CD14-positive monocyte (primary cell): Measurements from ENCODE around the gene NSMCE1. TPM values are rescaled to one million over a fixed set of nuclear protein-coding genes. Genes with fewer than 3 reads are reported as not detected.

Experiments used
- DNase-seq, 3 donors: peaks; one replicate each; pipeline ENCODE4 v3.0.0-alpha.2; 2011 to 2022
- H2AFZ ChIP-seq: 2 replicates; pipeline ENCODE4 v1.6.0; 2012; ENCODE audit warnings: mild to moderate bottlenecking, low read depth, low read length, inconsistent platforms; ENCODE audit not compliant: insufficient read depth, poor library complexity, severe bottlenecking
- H3K27ac ChIP-seq, 2 donors: 1 replicate in 1 of 2; 2 replicates in 1 of 2; pipeline ENCODE4 v1.5.1; 2012 to 2013; ENCODE audit warnings: low read length in 2 of 2, control low read depth in 1 of 2, inconsistent platforms in 1 of 2, low read depth in 1 of 2, mild to moderate bottlenecking in 1 of 2
- H3K27me3 ChIP-seq, 2 donors: one replicate each; pipeline versions ENCODE4 v1.6.0 to v1.6.1; 2011 to 2013; ENCODE audit warnings: low read length in 2 of 2; ENCODE audit not compliant: control insufficient read depth in 2 of 2, insufficient read depth in 2 of 2
- H3K36me3 ChIP-seq, 2 donors: replicated peaks in 1 of 2; 1 replicate in 1 of 2; 2 replicates in 1 of 2; pipeline versions ENCODE4 v1.5.1 to v1.6.1; 2012 to 2013; ENCODE audit warnings: low read length in 2 of 2, control low read depth in 1 of 2, inconsistent platforms in 1 of 2, mild to moderate bottlenecking in 1 of 2; ENCODE audit not compliant: insufficient read depth in 2 of 2, control insufficient read depth in 1 of 2
- H3K4me1 ChIP-seq, 2 donors: 1 replicate in 1 of 2; 2 replicates in 1 of 2; pipeline versions ENCODE4 v1.5.1 to v1.6.1; 2012 to 2013; ENCODE audit warnings: low read length in 2 of 2, control low read depth in 1 of 2, inconsistent platforms in 1 of 2, mild to moderate bottlenecking in 1 of 2, moderate library complexity in 1 of 2; ENCODE audit not compliant: insufficient read depth in 2 of 2, control insufficient read depth in 1 of 2
- H3K4me2 ChIP-seq: replicated peaks from 2 replicates; pipeline ENCODE3; 2012; ENCODE audit warnings: low read length, moderate library complexity, mild to moderate bottlenecking; ENCODE audit not compliant: poor library complexity, severe bottlenecking; ENCODE audit errors: extremely low read depth
- H3K4me3 ChIP-seq, 3 experiments: fragments of 200-600 bp in 1 of 3; sonication (generic) in 1 of 3; replicated peaks in 1 of 3; 1 replicate in 2 of 3; 2 replicates in 1 of 3; pipeline ENCODE4 v1.5.1; 2011 to 2013; ENCODE audit warnings: low read length in 3 of 3, mild to moderate bottlenecking in 3 of 3, control low read depth in 2 of 3, low read depth in 2 of 3, inconsistent platforms in 1 of 3, moderate library complexity in 1 of 3
- H3K79me2 ChIP-seq: 2 replicates; pipeline ENCODE4 v1.6.0; 2012; ENCODE audit warnings: mild to moderate bottlenecking, control low read depth, inconsistent platforms, low read length, moderate library complexity; ENCODE audit not compliant: insufficient read depth
- H3K9ac ChIP-seq: 2 replicates; pipeline ENCODE4 v1.6.0; 2017; ENCODE audit warnings: low read length, mild to moderate bottlenecking; ENCODE audit not compliant: insufficient read depth, poor library complexity, severe bottlenecking
- H3K9me3 ChIP-seq, 2 donors: replicated peaks in 1 of 2; 1 replicate in 1 of 2; 2 replicates in 1 of 2; pipeline versions ENCODE4 v1.5.1 to v1.6.1; 2012 to 2013; ENCODE audit warnings: low read length in 2 of 2, control low read depth in 1 of 2; ENCODE audit not compliant: control insufficient read depth in 1 of 2, insufficient read depth in 1 of 2
- H4K20me1 ChIP-seq: 2 replicates; pipeline ENCODE4 v1.6.0; 2012; ENCODE audit warnings: mild to moderate bottlenecking, low read length, control low read depth, moderate library complexity; ENCODE audit not compliant: insufficient read depth
- H3K27ac Mint-ChIP-seq, 7 donors: one replicate each; pipeline ENCODE4 v1.8.0; 2020; ENCODE audit warnings: mild to moderate bottlenecking in 7 of 7, mixed read lengths in 7 of 7, moderate library complexity in 6 of 7, inconsistent platforms in 2 of 7
- H3K27me3 Mint-ChIP-seq, 3 donors: one replicate each; pipeline ENCODE4 v1.8.0; 2021 to 2022; ENCODE audit warnings: low read depth in 3 of 3, mild to moderate bottlenecking in 3 of 3, mixed read lengths in 3 of 3, moderate library complexity in 3 of 3, inconsistent platforms in 1 of 3
- H3K36me3 Mint-ChIP-seq, 2 donors: one replicate each; pipeline ENCODE4 v1.8.0; 2020; ENCODE audit warnings: mixed read lengths in 2 of 2, inconsistent platforms in 1 of 2, mild to moderate bottlenecking in 1 of 2
- H3K4me1 Mint-ChIP-seq: one replicate; pipeline ENCODE4 v1.8.0; 2020; ENCODE audit warnings: mild to moderate bottlenecking, mixed read lengths
- H3K4me3 Mint-ChIP-seq, 2 donors: one replicate each; pipeline ENCODE4 v1.8.0; 2020; ENCODE audit warnings: mild to moderate bottlenecking in 2 of 2, mixed read lengths in 2 of 2, moderate library complexity in 1 of 2
- H3K9me3 Mint-ChIP-seq, 7 donors: one replicate each; pipeline ENCODE4 v1.8.0; 2020 to 2022; ENCODE audit warnings: mixed read lengths in 7 of 7, mild to moderate bottlenecking in 6 of 7, moderate library complexity in 6 of 7, inconsistent platforms in 2 of 7
- CTCF ChIP-seq: fragments of 200-600 bp; IDR thresholded peaks from one replicate; pipeline ENCODE4 v1.8.0; 2022; ENCODE audit warnings: antibody characterized with exemption, mild to moderate bottlenecking
- whole genome bisulfite sequencing: methylation state at CpG from one replicate; pipeline ENCODE4 v1.1.5; 2013; ENCODE audit warnings: missing lambda C conversion rate; ENCODE audit not compliant: insufficient coverage; 5-methylcytosine and 5-hydroxymethylcytosine counted together
- intact Hi-C, 2 donors: fragments of 100-400 bp; cut with micrococcal nuclease; formaldehyde crosslinking; loops; one replicate each; pipeline versions ENCODE4 v1.15.0 to v1.15.1; 2023
- polyA plus RNA-seq, 3 donors: library from polyadenylated mRNA; depleted of rRNA in 1 of 3; unstranded in 2 of 3; stranded (reverse) in 1 of 3; fragments of 300-500 nt in 2 of 3; fragments of >200 nt in 1 of 3; fragmentation: Illumina TruSeq in 2 of 3; gene quantifications; 1 replicate in 2 of 3; 2 replicates in 1 of 3; pipeline ENCODE4 v1.2.3, GENCODE V29; 2012 to 2021

Gene NSMCE1
- polyA plus RNA-seq, 3 donors: 19.6 to 85.2 (median 82.6) TPM

GRCh38 chr16:27302126-27302525 is 33.6 kb upstream of the NSMCE1 start:
- no peaks in the 10 kb centered on the region for H3K9me3 ChIP-seq
- H3K4me3 Mint-ChIP-seq: no peak overlapping the region
- H3K27me3 Mint-ChIP-seq: peaks cover 0 to 6% (median 2%) of the 10 kb centered on the region in 3 donors
- peak overlapping the region in 2 of 7 donors; percentile 13 to 64 for H3K27ac Mint-ChIP-seq
- peaks cover 61% of the 10 kb centered on the region for H3K4me1 Mint-ChIP-seq
- no peak overlapping the region for H3K4me2 ChIP-seq
- TF ChIP-seq CTCF: no peak
- no peaks in the 10 kb centered on the region for H4K20me1 ChIP-seq
- no peak overlapping the region for H2AFZ ChIP-seq
- no peak overlapping the region for H3K4me3 ChIP-seq
- no peaks in the 10 kb centered on the region for H3K36me3 ChIP-seq
- no peaks in the 10 kb centered on the region for H3K27me3 ChIP-seq
- no peaks in the 10 kb centered on the region for H3K79me2 ChIP-seq
- WGBS: 100% methylated on average over 3 of the region's 3 CpGs
- peaks cover 0 to 2% of the 10 kb centered on the region in 2 donors for H3K36me3 Mint-ChIP-seq
- DNase-seq: no peak
- no peak overlapping the region for H3K9ac ChIP-seq
- H3K4me1 ChIP-seq: peaks cover 49 to 58% of the 10 kb centered on the region in 2 donors
- intact Hi-C loops: no loop called here
- peaks cover 0 to 9% (median 0%) of the 10 kb centered on the region in 7 donors for H3K9me3 Mint-ChIP-seq
- no peak overlapping the region for H3K27ac ChIP-seq

GRCh38 chr16:27301236-27301861 is 32.8 kb upstream of the NSMCE1 start:
- no peaks in the 10 kb centered on the region for H3K9me3 ChIP-seq
- H3K4me3 ChIP-seq: no peak overlapping the region
- H4K20me1 ChIP-seq: no peaks in the 10 kb centered on the region
- intact Hi-C loops: no loop called here
- Mint-ChIP-seq H3K36me3 (no peaks in the 10 kb centered on the region), H3K9me3 (peaks cover 0 to 6% (median 0%) of the 10 kb centered on the region in 7 donors), H3K4me3 (no peak overlapping the region), H3K27me3 (peaks cover 0 to 8% (median 2%) of the 10 kb centered on the region in 3 donors), H3K27ac (peak overlapping the region in 1 of 7 donors; percentile 64), H3K4me1 (peaks cover 61% of the 10 kb centered on the region)
- H3K27ac ChIP-seq: no peak overlapping the region
- H3K9ac ChIP-seq: no peak overlapping the region
- DNase-seq: no peak
- WGBS: no CpG with 5 or more reads among the region's 3 CpGs
- TF ChIP-seq CTCF: no peak
- H3K27me3 ChIP-seq: no peaks in the 10 kb centered on the region
- no peaks in the 10 kb centered on the region for H3K79me2 ChIP-seq
- H3K4me2 ChIP-seq: no peak overlapping the region
- H2AFZ ChIP-seq: no peak overlapping the region
- H3K4me1 ChIP-seq: peaks cover 49 to 58% of the 10 kb centered on the region in 2 donors
- H3K36me3 ChIP-seq: no peaks in the 10 kb centered on the region
